PC-9 (cell line): Measurements from ENCODE around the gene CDK2AP2. TPM values are rescaled to one million over a fixed set of nuclear protein-coding genes. Genes with fewer than 3 reads are reported as not detected.

Source experiments
- BruUV-seq: library from RNA; stranded (reverse); fragments of 400-500 nt; replicated peaks from 2 replicates; lab custom pipeline; 2021; lab: Mats Ljungman, UMichigan
- CTCF ChIA-PET: fragments of 300-600 bp; sonication (Branson Sonifier 250); formaldehyde crosslinking; loops from one replicate; lab custom pipeline; 2022; ENCODE audit warnings: antibody characterized with exemption; lab: Charles Lee
- POLR2A ChIA-PET: fragments of 300-600 bp; sonication (Branson Sonifier 250); formaldehyde crosslinking; loops from one replicate; lab custom pipeline; 2022; ENCODE audit warnings: antibody characterized with exemption; ENCODE audit not compliant: unreplicated experiment; lab: Charles Lee
- DNase-seq, 2 experiments: peaks; one replicate each; pipeline versions ENCODE4 v3.0.0 to v3.0.0-alpha.2; 2015 to 2022; ENCODE audit warnings: mixed read lengths in 1 of 2
- H2AFZ ChIP-seq: fragments of 200-600 bp; sonication (generic); 2 replicates; pipeline ENCODE4 v1.8.1; 2017; ENCODE audit warnings: antibody characterized with exemption
- H3F3A ChIP-seq: fragments of 200-600 bp; sonication (generic); 2 replicates; pipeline ENCODE4 v1.8.1; 2017; ENCODE audit warnings: antibody characterized with exemption, mild to moderate bottlenecking, low read depth; ENCODE audit not compliant: insufficient read depth
- H3K27ac ChIP-seq: fragments of 200-600 bp; sonication (generic); 2 replicates; pipeline ENCODE4 v1.6.1; 2016; ENCODE audit warnings: mixed run types
- H3K27me3 ChIP-seq: fragments of 200-600 bp; sonication (generic); 2 replicates; pipeline ENCODE4 v1.6.1; 2016; ENCODE audit warnings: low read depth, mixed run types; ENCODE audit not compliant: insufficient read depth
- H3K36me3 ChIP-seq: fragments of 200-600 bp; sonication (generic); 2 replicates; pipeline ENCODE4 v1.6.1; 2016; ENCODE audit warnings: low read depth, mixed run types
- H3K4me1 ChIP-seq: fragments of 200-600 bp; sonication (generic); replicated peaks from 2 replicates; pipeline ENCODE4 v1.6.1; 2016; ENCODE audit warnings: mixed run types; ENCODE audit not compliant: insufficient read depth
- H3K4me2 ChIP-seq: fragments of 200-600 bp; sonication (generic); 2 replicates; pipeline ENCODE4 v1.6.1; 2017; ENCODE audit warnings: mixed run types
- H3K4me3 ChIP-seq: fragments of 200-600 bp; sonication (generic); 2 replicates; pipeline ENCODE4 v1.6.1; 2016; ENCODE audit warnings: mixed run types
- H3K79me2 ChIP-seq: fragments of 200-600 bp; sonication (generic); 2 replicates; pipeline ENCODE4 v1.6.1; 2017; ENCODE audit warnings: low read depth, mixed run types
- H3K9me2 ChIP-seq: fragments of 200-600 bp; sonication (generic); 2 replicates; pipeline ENCODE4 v1.8.1; 2017; ENCODE audit warnings: mild to moderate bottlenecking; ENCODE audit not compliant: insufficient read depth
- H3K9me3 ChIP-seq: fragments of 200-600 bp; sonication (generic); 2 replicates; pipeline ENCODE4 v1.8.1; 2016; ENCODE audit warnings: low read depth; ENCODE audit not compliant: insufficient read depth
- H4K20me1 ChIP-seq: fragments of 200-600 bp; sonication (generic); 2 replicates; pipeline ENCODE4 v1.8.1; 2017; ENCODE audit not compliant: insufficient read depth
- EZH2 ChIP-seq: fragments of 200-600 bp; sonication (generic); IDR thresholded peaks from 2 replicates; pipeline ENCODE4 v1.8.0; 2017; ENCODE audit warnings: antibody characterized with exemption, low read depth
- intact Hi-C: fragments of 100-400 bp; cut with micrococcal nuclease; formaldehyde crosslinking; loops from one replicate; pipeline ENCODE4 v1.10.0; 2022; ENCODE audit not compliant: unreplicated experiment
- total RNA-seq: library from RNA; stranded (reverse); gene quantifications from 2 replicates; pipeline ENCODE4 v1.2.3, GENCODE V29; 2021
- TF ChIP-seq, protein P1 (sequence below): fragments of 200-600 bp; sonication (generic); conservative IDR thresholded peaks from 2 replicates; pipeline ENCODE4 v1.6.1; 2017; ENCODE audit warnings: mixed run types, antibody characterized with exemption, mild to moderate bottlenecking, moderate library complexity

Gene CDK2AP2
- total RNA-seq, 1 experiment from 2014 or later, result 80.0 TPM

GRCh38 chr11:67500831-67501715, 6.9 kb downstream of the CDK2AP2 start:
- no peaks in the 10 kb centered on the region for H3K27me3 ChIP-seq
- no peak overlapping the region for H3K4me3 ChIP-seq
- intact Hi-C loops, result no loop called here
- no peaks in the 10 kb centered on the region for H4K20me1 ChIP-seq
- H3K4me1 ChIP-seq, result peaks cover 18% of the 10 kb centered on the region
- no peak overlapping the region for H2AFZ ChIP-seq
- ChIA-PET CTCF (interaction anchor here (0.5 kb wide), 1 partner anchor 238 kb away, joined by 9 read pairs; no protein-coding TSS in a partner anchor), POLR2A (no interaction called here)
- peaks cover 7% of the 10 kb centered on the region; the same call in 1 of the 2 replicates for H3K36me3 ChIP-seq
- peaks cover 19% of the 10 kb centered on the region for H3K79me2 ChIP-seq
- BruUV-seq, result no TSS peak
- TF ChIP-seq EZH2, result no peak
- TF ChIP-seq, protein P1, sequence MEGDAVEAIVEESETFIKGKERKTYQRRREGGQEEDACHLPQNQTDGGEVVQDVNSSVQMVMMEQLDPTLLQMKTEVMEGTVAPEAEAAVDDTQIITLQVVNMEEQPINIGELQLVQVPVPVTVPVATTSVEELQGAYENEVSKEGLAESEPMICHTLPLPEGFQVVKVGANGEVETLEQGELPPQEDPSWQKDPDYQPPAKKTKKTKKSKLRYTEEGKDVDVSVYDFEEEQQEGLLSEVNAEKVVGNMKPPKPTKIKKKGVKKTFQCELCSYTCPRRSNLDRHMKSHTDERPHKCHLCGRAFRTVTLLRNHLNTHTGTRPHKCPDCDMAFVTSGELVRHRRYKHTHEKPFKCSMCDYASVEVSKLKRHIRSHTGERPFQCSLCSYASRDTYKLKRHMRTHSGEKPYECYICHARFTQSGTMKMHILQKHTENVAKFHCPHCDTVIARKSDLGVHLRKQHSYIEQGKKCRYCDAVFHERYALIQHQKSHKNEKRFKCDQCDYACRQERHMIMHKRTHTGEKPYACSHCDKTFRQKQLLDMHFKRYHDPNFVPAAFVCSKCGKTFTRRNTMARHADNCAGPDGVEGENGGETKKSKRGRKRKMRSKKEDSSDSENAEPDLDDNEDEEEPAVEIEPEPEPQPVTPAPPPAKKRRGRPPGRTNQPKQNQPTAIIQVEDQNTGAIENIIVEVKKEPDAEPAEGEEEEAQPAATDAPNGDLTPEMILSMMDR, result no peak
- no peak overlapping the region for H3K27ac ChIP-seq
- no peaks in the 10 kb centered on the region for H3K9me3 ChIP-seq
- DNase-seq, result no peak
- H3F3A ChIP-seq, result peaks cover 29% of the 10 kb centered on the region
- no peaks in the 10 kb centered on the region for H3K9me2 ChIP-seq
- H3K4me2 ChIP-seq, result no peak overlapping the region

DNA sequence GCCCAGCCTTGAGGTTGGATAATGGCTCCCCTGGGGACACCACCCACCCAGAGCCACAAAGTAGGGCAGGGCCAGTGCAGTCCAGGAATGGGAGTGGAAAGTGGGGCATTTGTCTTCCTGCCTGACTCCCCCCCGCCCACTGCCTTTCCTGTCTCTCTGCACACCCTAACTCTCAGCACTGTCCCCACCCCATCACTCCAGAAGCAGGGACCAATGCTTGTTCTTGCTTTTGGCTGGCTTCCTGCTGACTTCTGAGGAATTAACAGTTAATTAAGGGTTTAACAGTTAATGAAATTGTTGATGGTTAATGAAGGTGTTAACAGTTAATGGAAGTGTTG, 7.5 kb downstream of the CDK2AP2 start:
- no peak for DNase-seq
- H3K27ac ChIP-seq, result no peak overlapping the region
- H2AFZ ChIP-seq, result no peak overlapping the region
- no peak overlapping the region for H3K4me2 ChIP-seq
- no peaks in the 10 kb centered on the region for H4K20me1 ChIP-seq
- intact Hi-C loops, result no loop called here
- BruUV-seq, result no TSS peak
- ChIA-PET POLR2A (no interaction called here), CTCF (no interaction called here)
- peaks cover 24% of the 10 kb centered on the region for H3F3A ChIP-seq
- peaks cover 19% of the 10 kb centered on the region for H3K79me2 ChIP-seq
- no peaks in the 10 kb centered on the region for H3K9me3 ChIP-seq
- TF ChIP-seq EZH2, result no peak
- TF ChIP-seq, protein P1, result no peak
- peaks cover 7% of the 10 kb centered on the region; the same call in 1 of the 2 replicates for H3K36me3 ChIP-seq
- peaks cover 14% of the 10 kb centered on the region for H3K4me1 ChIP-seq
- no peaks in the 10 kb centered on the region for H3K27me3 ChIP-seq
- no peak overlapping the region for H3K4me3 ChIP-seq
- H3K9me2 ChIP-seq, result no peaks in the 10 kb centered on the region

DNA sequence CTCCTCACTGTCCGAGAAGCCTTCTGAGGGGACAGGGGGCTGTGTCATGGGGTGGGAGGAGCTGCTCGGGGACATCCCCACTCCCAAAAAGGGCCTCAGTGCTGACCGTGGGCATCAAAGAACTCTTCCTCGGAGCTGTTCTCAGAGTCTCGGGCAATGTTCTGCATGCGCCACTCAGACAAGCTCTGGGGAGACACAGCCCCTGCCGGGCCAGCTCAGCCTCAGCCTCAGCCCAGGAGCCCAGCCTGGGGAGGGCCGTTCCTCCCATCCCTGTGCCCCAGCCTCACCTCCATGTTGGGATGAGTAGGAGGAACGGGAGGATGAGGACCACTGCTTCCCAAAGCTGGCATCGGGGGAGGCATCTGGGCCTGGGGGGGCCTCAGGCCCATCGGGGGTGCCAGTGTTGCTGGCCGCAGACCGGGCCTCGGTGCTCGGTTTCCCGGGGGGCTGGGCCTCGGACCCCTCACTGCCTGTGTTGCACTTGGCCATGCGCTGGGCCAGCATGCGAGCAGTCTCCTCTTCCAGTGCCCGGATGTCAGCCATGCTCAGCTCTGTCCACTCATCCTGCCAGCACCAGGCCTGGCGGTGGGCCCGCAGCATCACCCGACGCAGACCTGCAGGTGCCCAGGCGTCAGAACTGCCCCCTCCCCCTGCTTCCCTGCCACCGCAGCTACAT, 8.0 kb downstream of the CDK2AP2 start:
- no peaks in the 10 kb centered on the region for H3K9me2 ChIP-seq
- H3K4me2 ChIP-seq, result no peak overlapping the region
- no peak for DNase-seq
- no peak for TF ChIP-seq EZH2
- TF ChIP-seq, protein P1, result no peak
- no peak overlapping the region for H3K27ac ChIP-seq
- intact Hi-C loops, result no loop called here
- ChIA-PET CTCF (no interaction called here), POLR2A (no interaction called here)
- no peaks in the 10 kb centered on the region for H4K20me1 ChIP-seq
- no peak overlapping the region for H3K4me3 ChIP-seq
- H3F3A ChIP-seq, result peaks cover 20% of the 10 kb centered on the region
- H3K79me2 ChIP-seq, result peaks cover 19% of the 10 kb centered on the region
- peaks cover 7% of the 10 kb centered on the region; the same call in 1 of the 2 replicates for H3K36me3 ChIP-seq
- H2AFZ ChIP-seq, result no peak overlapping the region
- H3K9me3 ChIP-seq, result no peaks in the 10 kb centered on the region
- no TSS peak for BruUV-seq
- H3K27me3 ChIP-seq, result no peaks in the 10 kb centered on the region
- H3K4me1 ChIP-seq, result peaks cover 12% of the 10 kb centered on the region
